ENCODE measurements around the gene GATAD2A. TPM values are rescaled to one million over a fixed set of nuclear protein-coding genes. Genes with fewer than 3 reads are reported as not detected.

The GATAD2A gene
- total and polyA plus RNA-seq, 4 donors = 7.1 to 23.7 (median 18.2) TPM

- peaks cover 0 to 10% (median 6%) of the 10 kb centered on the region in 4 donors for H3K36me3 ChIP-seq (ENCODE audit: control insufficient read depth in 4 of 4, insufficient read depth in 3 of 4, low read depth in 1 of 4, low read length in 3 of 4)
- no peak for DNase-seq (ENCODE audit: low spot score)
- no peaks in the 10 kb centered on the region for H3K27me3 ChIP-seq (ENCODE audit: control insufficient read depth in 4 of 4, insufficient read depth in 4 of 4, low read length in 3 of 4)
- H3K27ac ChIP-seq (ENCODE audit: low read depth in 1 of 2, low read length in 2 of 2) = no peak overlapping the region
- H3K9me3 ChIP-seq (ENCODE audit: control insufficient read depth in 4 of 4, low read length in 3 of 4) = no peaks in the 10 kb centered on the region
- H3K9ac ChIP-seq (ENCODE audit: low read depth in 1 of 2, low read length in 2 of 2) = no peak overlapping the region
- TF ChIP-seq FOXA1 (IDR thresholded peaks at IDR 0.05) (no peak), NR2F2 (IDR thresholded peaks at IDR 0.05) (no peak), REST (IDR thresholded peaks at IDR 0.05) (no peak), TAF1 (conservative IDR thresholded peaks at IDR 0.05) (no peak), JUND (IDR thresholded peaks at IDR 0.05) (no peak), MAX (IDR thresholded peaks at IDR 0.05) (no peak), GABPA (IDR thresholded peaks at IDR 0.05 in 1 of 2, conservative IDR thresholded peaks at IDR 0.05 in 1 of 2) (no peak), RAD21 (IDR thresholded peaks at IDR 0.05) (no peak), ZBTB33 (IDR thresholded peaks at IDR 0.05) (no peak), CTCF (IDR thresholded peaks at IDR 0.05; ENCODE audit: low read depth, low read length, missing input control) (no peak), EGR1 (IDR thresholded peaks at IDR 0.05; ENCODE audit: low read depth in 2 of 2) (no peak)
- no peaks in the 10 kb centered on the region for H3K4me1 ChIP-seq (ENCODE audit: control insufficient read depth in 4 of 4, insufficient read depth in 4 of 4, low read length in 3 of 4)
- WGBS = 89% methylated on average over 28 of the region's 28 CpGs
- H3K4me3 ChIP-seq (ENCODE audit: low read depth in 1 of 3, low read length in 3 of 3) = no peak overlapping the region
Measured at GRCh38 chr19:19526581-19527370, 121.3 kb downstream of the GATAD2A start.

- DNase-seq (ENCODE audit: low spot score) = no peak
- H3K27me3 ChIP-seq (ENCODE audit: control insufficient read depth in 4 of 4, insufficient read depth in 4 of 4, low read length in 3 of 4) = no peaks in the 10 kb centered on the region
- no peak overlapping the region for H3K4me3 ChIP-seq (ENCODE audit: low read depth in 1 of 3, low read length in 3 of 3)
- 97% methylated on average over 9 of the region's 9 CpGs for WGBS
- H3K36me3 ChIP-seq (ENCODE audit: control insufficient read depth in 4 of 4, insufficient read depth in 3 of 4, low read depth in 1 of 4, low read length in 3 of 4) = peaks cover 0 to 10% (median 6%) of the 10 kb centered on the region in 4 donors
- no peaks in the 10 kb centered on the region for H3K9me3 ChIP-seq (ENCODE audit: control insufficient read depth in 4 of 4, low read length in 3 of 4)
- H3K4me1 ChIP-seq (ENCODE audit: control insufficient read depth in 4 of 4, insufficient read depth in 4 of 4, low read length in 3 of 4) = peaks cover 0 to 4% (median under 1%) of the 10 kb centered on the region in 4 donors
- TF ChIP-seq ATF3 (IDR thresholded peaks at IDR 0.05) (no peak), NR2F2 (IDR thresholded peaks at IDR 0.05) (no peak), HNF4G (IDR thresholded peaks at IDR 0.05) (no peak), MAX (IDR thresholded peaks at IDR 0.05) (no peak), ZBTB33 (IDR thresholded peaks at IDR 0.05) (no peak)
- no peak overlapping the region for H3K9ac ChIP-seq (ENCODE audit: low read depth in 1 of 2, low read length in 2 of 2)
- H3K27ac ChIP-seq (ENCODE audit: low read depth in 1 of 2, low read length in 2 of 2) = no peak overlapping the region
Measured at GRCh38 chr19:19527371-19527656, 121.8 kb downstream of the GATAD2A start.
